ENCODE results near the gene CADPS.

The CADPS gene

DNA sequence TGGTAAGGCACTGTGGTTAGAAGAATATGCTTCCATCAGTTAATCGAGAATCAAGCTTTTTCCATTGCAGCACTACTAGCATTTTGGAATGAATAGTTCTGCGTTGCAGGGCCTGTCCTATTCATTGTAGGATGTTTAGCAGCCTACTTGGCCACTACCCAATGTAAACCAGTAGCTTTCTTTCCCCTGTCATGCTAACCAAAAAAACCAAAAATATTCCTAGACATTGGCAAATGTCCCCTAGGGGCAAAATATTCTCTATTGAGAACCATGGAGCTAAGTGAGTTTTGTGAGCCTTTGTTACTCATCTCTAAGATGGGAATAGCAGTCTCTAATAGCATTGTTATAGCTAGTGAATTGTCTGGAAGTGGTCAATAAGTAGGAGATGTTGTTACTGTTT is 187.2 kb downstream of the CADPS start:
- no peak for DNase-seq (ENCODE audit: low read depth in 2 of 2)

GRCh38 chr3:62686503-62687294 is 188.5 kb downstream of the CADPS start:
- no peak for DNase-seq (ENCODE audit: low read depth in 2 of 2)

GRCh38 chr3:62682826-62683225 is 192.4 kb downstream of the CADPS start:
- DNase-seq (ENCODE audit: low read depth in 2 of 2): no peak

- DNase-seq (ENCODE audit: low read depth in 2 of 2): no peak
These were observed 195.2 kb downstream of the CADPS start for GRCh38 chr3:62679988-62680387.

- no peak for DNase-seq (ENCODE audit: low read depth in 2 of 2)
These were observed 196.4 kb downstream of the CADPS start for GRCh38 chr3:62678841-62679240.

GRCh38 chr3:62677926-62678325 is 197.3 kb downstream of the CADPS start:
- DNase-seq (ENCODE audit: low read depth in 2 of 2): no peak

DNA sequence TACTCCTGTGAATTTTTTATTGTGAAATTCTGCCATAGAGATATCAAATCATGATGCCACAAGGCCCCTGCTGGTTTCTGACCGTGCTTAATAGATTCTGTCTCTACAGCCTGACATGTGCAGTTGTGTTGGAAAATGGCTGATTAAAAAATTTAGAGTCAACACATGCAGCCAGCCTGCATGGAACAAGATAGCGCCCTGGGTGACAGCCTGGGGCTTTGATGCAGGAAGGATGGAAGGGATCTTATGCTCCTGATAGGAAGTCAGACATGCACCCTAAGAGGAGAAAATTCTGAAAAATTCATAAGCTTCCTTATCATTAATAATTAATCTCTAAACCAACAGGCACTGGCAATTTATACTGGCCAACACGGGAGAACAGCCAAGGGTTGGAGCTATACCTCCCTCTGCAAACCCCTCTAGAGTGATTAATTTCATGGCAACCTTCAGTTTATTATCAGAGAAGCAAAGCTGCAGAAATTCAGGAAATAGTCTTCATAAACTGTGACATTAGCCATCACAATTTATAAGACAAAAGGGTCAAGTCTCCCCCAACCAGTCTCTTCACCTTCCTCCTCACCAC is 198.4 kb downstream of the CADPS start:
- no peak for DNase-seq (ENCODE audit: low read depth in 2 of 2)

DNA sequence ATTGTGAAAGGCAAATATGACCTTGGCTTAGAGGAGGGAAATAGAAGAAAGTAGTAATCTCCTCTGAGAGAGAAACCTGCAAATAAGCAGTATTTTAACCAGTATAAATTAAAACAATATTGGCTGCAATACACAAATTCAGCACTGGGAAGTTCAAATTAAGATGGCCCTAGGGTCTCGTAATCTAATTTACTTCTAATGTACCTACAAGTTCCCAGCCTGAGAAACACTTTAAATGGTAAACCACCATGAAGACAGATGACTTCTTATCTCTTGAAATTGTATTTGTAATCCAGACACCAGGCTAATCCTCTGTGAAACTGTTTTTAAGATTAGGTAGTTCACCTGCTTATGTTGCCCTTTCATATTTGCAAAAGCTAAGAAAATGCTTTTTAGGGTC is 199.7 kb downstream of the CADPS start:
- DNase-seq (ENCODE audit: low read depth in 2 of 2): no peak

DNA sequence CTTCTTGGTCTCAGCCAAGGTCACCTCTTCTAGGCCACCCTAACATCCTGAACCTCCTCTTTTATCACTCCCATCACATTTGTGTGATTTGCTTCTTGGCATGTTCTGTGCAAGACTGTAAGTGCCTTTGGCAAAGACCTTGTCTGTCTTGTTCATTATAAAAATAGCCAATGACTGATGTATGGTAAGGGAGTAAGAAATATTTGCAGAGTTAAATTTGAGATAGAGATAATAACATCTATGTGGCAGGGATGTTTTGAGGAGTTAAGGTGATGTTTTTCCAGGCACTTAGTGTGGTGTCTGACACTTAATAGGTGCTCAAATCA is 202.3 kb downstream of the CADPS start:
- no peak for DNase-seq (ENCODE audit: low read depth in 2 of 2)

DNA sequence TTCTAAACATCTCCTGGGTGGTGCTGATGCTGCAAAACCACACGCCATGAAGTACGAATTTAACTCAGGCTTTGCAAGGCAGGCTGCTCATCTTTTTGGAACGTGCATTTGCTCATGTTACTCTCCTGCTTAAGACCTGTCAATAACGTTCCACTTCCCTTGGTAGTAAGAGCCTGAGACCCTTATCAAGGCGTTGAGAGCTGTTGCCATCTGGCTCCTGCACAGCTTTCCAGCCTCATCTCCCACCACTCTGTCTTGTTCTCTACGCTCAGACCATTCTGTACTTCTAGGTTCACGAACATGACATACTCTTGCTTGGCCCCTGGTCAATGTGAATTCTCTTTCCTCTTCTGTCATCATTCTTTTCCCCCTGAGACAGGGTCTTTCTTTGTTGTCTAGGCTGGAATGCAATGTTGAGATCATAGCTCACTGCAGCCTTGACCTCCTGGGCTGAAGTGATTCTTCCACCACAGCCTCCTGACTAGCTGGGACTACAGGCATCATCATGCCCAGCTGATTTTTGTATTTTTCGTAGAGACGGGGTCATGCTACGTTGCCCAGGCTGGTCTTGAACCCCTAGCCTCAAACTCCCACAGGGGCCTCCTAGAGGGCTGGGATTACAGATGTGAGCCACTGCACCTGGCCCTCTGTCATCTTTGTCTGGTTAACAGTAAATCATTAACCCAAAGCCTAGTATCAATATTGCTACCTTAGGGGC is 202.8 kb downstream of the CADPS start:
- DNase-seq (ENCODE audit: low read depth in 2 of 2): no peak

- no peak for DNase-seq (ENCODE audit: low read depth in 2 of 2)
These were observed 204.9 kb downstream of the CADPS start for GRCh38 chr3:62670351-62670750.

DNA sequence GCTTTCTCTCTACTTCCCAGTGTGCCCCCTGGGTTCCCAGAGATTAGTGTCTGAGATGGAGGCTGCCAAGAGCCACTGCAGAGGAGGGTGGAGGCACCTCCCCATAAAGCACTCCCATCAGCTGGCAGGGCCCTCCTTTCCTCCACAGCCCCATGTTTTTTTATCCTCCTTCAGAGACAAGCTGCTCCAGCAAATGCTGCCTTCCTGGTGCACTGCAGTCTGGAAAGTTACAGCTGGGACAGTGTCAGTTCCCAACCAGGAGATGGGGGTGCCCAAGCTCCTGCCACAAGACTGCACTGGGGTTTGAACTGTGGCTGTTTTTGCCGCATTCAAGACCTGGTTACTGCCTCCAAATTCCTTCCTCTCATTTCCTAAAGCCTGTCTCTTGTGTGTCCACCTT is 206.1 kb downstream of the CADPS start:
- DNase-seq (ENCODE audit: low read depth in 2 of 2): no peak

GRCh38 chr3:62667714-62668113 is 207.5 kb downstream of the CADPS start:
- no peak for DNase-seq (ENCODE audit: low read depth in 2 of 2)

DNA sequence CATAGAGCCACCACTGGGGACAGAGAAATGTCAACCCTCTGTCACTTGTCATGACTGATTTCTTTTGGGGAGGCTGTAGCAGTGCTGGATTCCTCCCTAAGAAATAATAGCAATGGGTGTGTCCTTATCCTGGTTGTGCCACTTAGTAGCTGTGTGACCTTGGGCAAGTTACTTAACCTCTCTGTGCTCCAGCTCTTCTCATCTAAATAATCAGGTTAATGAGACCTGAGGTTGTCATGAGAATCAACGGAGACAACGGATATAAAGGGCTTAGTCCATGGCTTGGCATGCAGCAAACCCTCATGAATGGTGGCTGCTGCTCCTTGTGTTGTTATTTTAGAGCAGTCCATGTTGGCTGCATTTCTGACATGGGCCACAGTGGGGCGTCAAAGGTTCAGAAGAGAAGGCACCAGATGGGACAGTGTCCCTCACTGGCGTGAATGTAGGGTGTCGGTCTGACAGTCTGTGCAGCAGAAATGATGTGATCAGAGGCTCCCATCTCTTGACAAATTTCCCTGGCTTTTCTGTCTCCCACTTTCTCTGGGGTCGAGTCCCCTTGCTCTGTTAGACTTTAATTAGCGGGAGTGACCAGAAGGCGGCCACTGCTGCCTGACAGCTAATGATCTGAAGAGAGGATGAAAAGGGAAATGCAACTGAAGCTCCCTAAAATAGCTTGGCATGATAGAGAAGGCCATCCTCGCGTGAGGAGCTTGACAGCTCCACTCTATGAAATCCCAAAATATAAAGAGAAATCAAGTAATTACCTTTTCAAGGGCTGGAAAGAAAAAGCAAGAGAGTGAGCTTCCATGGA is 209.4 kb downstream of the CADPS start:
- no peak for DNase-seq (ENCODE audit: low read depth in 2 of 2)

DNA sequence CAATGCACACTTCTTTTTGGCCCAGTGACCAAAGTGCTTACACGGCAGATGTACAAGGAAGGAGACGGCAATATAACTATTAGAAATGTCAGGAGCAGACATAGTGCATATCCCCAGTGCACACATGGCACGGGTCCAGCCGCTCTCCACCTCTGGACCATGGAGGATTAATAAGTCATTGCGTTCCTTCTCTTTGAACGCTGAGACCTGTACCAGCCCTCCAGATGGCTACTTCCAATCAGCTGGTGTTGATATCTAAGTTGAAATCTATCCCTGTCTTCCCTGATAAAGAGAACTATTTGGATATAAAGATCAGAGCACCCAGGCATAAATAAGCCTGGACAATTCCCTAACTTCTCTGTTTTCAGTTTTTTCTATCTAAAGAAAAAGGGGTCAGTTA is 212.5 kb downstream of the CADPS start:
- no peak for DNase-seq (ENCODE audit: low read depth in 2 of 2)

DNA sequence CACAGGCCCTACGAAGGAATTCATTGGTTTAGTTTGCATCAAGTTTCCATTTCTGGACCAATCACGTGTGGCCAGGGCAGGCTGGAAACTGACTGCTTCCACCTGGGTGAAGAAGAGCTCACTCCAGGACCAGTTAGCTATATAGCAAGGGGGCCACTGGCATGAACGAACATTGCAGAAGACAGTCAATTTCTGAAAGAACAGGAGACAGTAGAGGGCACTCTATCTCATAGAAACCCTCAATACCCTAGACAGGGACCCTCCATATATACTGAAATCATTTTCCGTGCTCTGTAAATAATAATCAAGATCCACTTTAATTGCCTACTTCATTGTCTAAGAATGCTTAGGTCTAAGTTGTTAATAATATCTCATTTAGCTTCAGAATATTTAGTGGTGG is 215.6 kb downstream of the CADPS start:
- no peak for DNase-seq (ENCODE audit: low read depth in 2 of 2)

DNA sequence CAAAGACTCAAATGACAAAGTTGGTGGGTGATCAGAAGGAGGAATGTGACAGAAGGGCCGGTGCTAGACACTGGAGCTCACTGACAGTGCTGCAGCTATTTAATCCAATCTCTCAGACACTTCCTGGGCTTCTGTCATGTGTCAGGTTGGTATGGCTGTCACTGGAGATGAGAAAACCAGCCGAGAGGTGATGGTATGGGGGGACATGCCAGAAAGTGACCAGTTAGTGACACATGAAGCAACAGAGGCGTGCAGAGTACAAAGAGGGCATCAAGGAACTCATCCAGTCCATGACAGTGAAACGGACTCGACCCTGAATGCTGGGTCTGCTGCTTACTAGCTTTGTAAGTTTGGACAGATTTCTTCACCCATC is 219.5 kb downstream of the CADPS start:
- DNase-seq (ENCODE audit: low read depth in 2 of 2): no peak

GRCh38 chr3:62655056-62655690 is 220.0 kb downstream of the CADPS start:
- DNase-seq (ENCODE audit: low read depth in 2 of 2): no peak

DNA sequence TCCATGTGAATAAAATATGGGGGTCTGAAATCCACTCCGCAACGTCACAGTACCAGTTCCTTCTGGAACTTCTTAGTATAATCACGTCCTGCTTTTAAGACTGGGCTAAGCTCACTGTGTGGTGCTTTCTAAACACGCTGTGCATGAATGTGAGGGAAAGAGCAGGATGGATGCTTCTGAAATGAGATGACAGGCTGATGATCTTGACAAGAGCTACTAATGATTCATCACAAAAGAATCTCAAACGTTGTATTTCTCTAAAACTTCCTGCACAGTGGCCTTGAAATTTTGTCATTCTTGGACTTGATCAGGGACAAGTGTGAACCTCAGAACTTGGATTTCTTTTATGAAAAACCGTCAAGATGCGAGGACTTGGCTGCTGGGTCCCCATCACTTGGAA is 221.4 kb downstream of the CADPS start:
- DNase-seq (ENCODE audit: low read depth in 2 of 2): no peak

DNA sequence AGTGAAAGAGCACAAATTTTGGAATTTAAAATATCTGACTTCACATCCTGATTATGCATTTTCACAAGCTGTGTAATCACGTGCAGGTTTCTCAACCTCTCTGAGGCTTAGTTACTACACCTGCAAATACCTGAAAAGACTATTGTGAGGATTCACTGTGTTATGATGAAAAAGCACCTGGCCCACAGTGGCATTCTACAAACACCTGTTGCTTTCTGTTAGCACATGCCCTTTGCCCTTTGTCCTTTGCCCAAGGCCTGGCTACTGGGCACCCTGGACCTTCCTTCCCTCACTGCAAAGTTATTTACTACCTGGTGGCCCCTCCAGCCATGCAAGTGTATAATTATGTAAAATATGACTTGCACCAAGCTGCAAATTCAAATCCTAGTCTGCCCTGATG is 227.5 kb downstream of the CADPS start:
- no peak for DNase-seq (ENCODE audit: low read depth in 2 of 2)

DNA sequence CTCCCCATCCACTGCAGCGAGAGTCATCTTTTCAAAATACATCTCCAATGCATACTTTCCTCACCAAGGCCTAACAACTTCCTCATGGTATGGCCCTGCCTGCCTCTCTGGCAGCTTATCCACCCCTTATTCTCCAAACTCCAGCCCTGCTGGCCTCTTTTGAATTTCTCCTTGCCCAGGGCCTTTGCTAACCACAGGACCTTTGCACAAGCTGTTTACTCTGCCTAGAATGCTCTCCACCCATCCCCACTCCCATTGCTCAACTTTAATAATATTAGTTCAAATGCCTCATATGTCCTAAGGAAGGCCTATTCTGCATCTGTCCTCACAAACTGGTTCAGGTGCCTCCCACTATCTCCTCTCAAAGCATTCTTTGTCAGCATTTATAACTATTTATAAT is 230.7 kb downstream of the CADPS start:
- DNase-seq (ENCODE audit: low read depth in 2 of 2): no peak

GRCh38 chr3:62638316-62638715 is 236.9 kb downstream of the CADPS start:
- no peak for DNase-seq (ENCODE audit: low read depth in 2 of 2)

Data from stimulated activated CD4-positive, alpha-beta T cell treated with anti-CD3 and anti-CD28 coated beads, Interleukin-1b, Interleukin-23, amount 100 ng/mL, for 1 hour (primary cell).